ENCODE data around the gene TTC16.
A peak's percentile ranks its signal among the peaks of the same experiment; 100 is the strongest.

DNA sequence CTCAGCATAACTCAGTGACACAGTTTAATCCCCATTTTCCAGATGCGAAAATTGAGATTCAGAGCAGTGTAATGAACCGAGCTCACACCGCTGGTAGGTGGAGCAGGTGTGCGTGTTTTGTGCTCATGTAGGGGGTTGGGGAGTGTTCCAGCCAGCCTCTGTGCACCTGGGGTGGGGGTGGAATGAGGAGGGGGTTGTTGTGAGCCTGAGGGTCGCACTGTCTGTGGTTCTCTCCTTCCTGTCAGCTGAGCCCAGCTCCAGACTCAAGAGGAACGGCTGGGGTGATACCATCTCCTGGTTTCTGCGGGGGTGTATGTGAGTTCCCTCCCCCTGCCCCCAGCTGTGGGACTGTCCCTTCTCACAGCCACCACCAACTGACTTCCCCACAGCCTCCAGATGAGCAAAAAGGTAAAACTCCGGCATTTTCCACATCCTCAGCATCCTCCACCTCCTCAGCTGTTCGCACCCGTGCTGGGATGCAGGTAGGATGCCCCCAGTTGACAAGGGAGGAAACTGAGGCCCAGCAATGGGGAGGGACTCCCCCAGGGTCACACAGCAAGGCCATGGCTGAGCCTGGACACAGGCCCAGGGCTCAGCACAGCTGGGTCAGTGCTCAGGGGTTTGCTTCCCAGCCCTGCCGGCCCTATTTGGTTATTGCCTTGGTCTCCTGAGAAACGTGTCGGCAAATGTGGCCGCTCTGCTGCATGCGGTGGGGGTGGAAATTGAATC is 60.5 kb downstream of the TTC16 start:
- TF ChIP-seq POLR2AphosphoS5 (IDR thresholded peaks at IDR 0.05; ENCODE audit: low read depth, low read length) (no peak), POLR2A (IDR thresholded peaks at IDR 0.05; ENCODE audit: low read depth, low read length) (no peak), TAF1 (IDR thresholded peaks at IDR 0.05; ENCODE audit: low read depth, low read length) (0 out of 2 replicates have a peak, but pooled peaks have one; percentile 7), PAX5 (IDR thresholded peaks at IDR 0.05; ENCODE audit: insufficient read depth, low read length, severe bottlenecking) (no peak), SPI1 (IDR thresholded peaks at IDR 0.05; ENCODE audit: low read depth, low read length) (peak; percentile 66), POU2F2 (IDR thresholded peaks at IDR 0.05; ENCODE audit: low read depth, low read length) (no peak)

Measured in GM12891 (cell line).